ENCODE measurements around the gene STK32A.
"Not testable (repeated sequence)": the region's sequence is repeated elsewhere in the genome, so short reads cannot be mapped to it uniquely, and the experiment has no call there.

The STK32A gene

GRCh38 chr5:147348451-147348850 lies 113.6 kb downstream of the STK32A start:
- DNase-seq: no peak

- no peak for DNase-seq
Measured at GRCh38 chr5:147349241-147349640, 114.4 kb downstream of the STK32A start.

- DNase-seq: no peak
Measured at GRCh38 chr5:147359101-147359500, 124.3 kb downstream of the STK32A start.

GRCh38 chr5:147359581-147359980 lies 124.8 kb downstream of the STK32A start:
- no peak for DNase-seq

GRCh38 chr5:147360816-147361215 lies 126.0 kb downstream of the STK32A start:
- DNase-seq: no peak

GRCh38 chr5:147361441-147362175 lies 126.8 kb downstream of the STK32A start:
- no peak for DNase-seq

GRCh38 chr5:147367381-147367780 lies 132.6 kb downstream of the STK32A start:
- not testable (repeated sequence) for DNase-seq

GRCh38 chr5:147369742-147370374 lies 135.0 kb downstream of the STK32A start:
- no peak for DNase-seq

- DNase-seq: no peak
Measured at GRCh38 chr5:147371290-147371689, 136.5 kb downstream of the STK32A start.

GRCh38 chr5:147372191-147372590 lies 137.4 kb downstream of the STK32A start:
- no peak for DNase-seq

GRCh38 chr5:147373328-147373727 lies 138.5 kb downstream of the STK32A start:
- DNase-seq: no peak

GRCh38 chr5:147375151-147375550 lies 140.3 kb downstream of the STK32A start:
- DNase-seq: no peak

- DNase-seq: no peak
Measured at GRCh38 chr5:147377682-147378081, 142.9 kb downstream of the STK32A start.

GRCh38 chr5:147381555-147381954 lies 146.7 kb downstream of the STK32A start:
- no peak for DNase-seq

- no peak for DNase-seq
Measured at GRCh38 chr5:147382776-147383175, 147.9 kb downstream of the STK32A start.

GRCh38 chr5:147384346-147385193 lies 149.7 kb downstream of the STK32A start:
- no peak for DNase-seq

GRCh38 chr5:147387109-147387508 lies 152.3 kb downstream of the STK32A start:
- DNase-seq: no peak

GRCh38 chr5:147388184-147389108 lies 153.6 kb downstream of the STK32A start:
- no peak for DNase-seq

- no peak for DNase-seq
Measured at GRCh38 chr5:147390654-147391225, 155.9 kb downstream of the STK32A start.

- no peak for DNase-seq
Measured at GRCh38 chr5:147391781-147392180, 157.0 kb downstream of the STK32A start.

GRCh38 chr5:147393874-147394672 lies 159.2 kb downstream of the STK32A start:
- no peak for DNase-seq
